ENCODE measurements around the gene SLC25A26.

- TF ChIP-seq CTCF (optimal IDR thresholded peaks at IDR 0.05 in 1 of 3, IDR thresholded peaks at IDR 0.05 in 1 of 3, conservative IDR thresholded peaks at IDR 0.05 in 1 of 3; ENCODE audit: extremely low read depth in 1 of 3, insufficient read depth in 2 of 3, low read length in 3 of 3) (no peak), EZH2 (IDR thresholded peaks at IDR 0.05; ENCODE audit: low read length) (no peak)
Measured at GRCh38 chr3:66411474-66411873, 190.7 kb downstream of the SLC25A26 start.
